HepG2 (cell line): ENCODE measurements around the gene PLIN3. TPM values are rescaled to one million over a fixed set of nuclear protein-coding genes. Genes with fewer than 3 reads are reported as not detected.
A peak's percentile ranks its signal among the peaks of the same experiment; 100 is the strongest.

Experiments
- ATAC-seq: fragments of 200-7000 bp; cut with Tn5 transposase; 3 replicates; pipeline ENCODE4 v1.9.1; 2020; ENCODE audit warnings: mild to moderate bottlenecking, moderate library complexity
- BruUV-seq: library from RNA; stranded (reverse); fragments of 400-500 nt; replicated peaks from 2 replicates; lab custom pipeline; 2021; lab: Mats Ljungman, UMichigan
- CTCF ChIA-PET: fragments of 300-600 bp; formaldehyde crosslinking; extraction: SDS; loops from one replicate; lab custom pipeline; 2021; ENCODE audit warnings: low total read pairs, inconsistent platforms, low intra/inter-chr PET ratio; lab: Yijun Ruan, JAX
- POLR2A ChIA-PET: fragments of 350-600 bp; sonication (Branson Sonifier 250); formaldehyde crosslinking; loops from one replicate; lab custom pipeline; 2020; ENCODE audit warnings: antibody characterized with exemption, inconsistent platforms; lab: Yijun Ruan, JAX
- DNase-seq: peaks from one replicate; pipeline ENCODE4 v3.0.0-alpha.2; 2015; ENCODE audit warnings: low spot score
- FAIRE-seq: peaks from 3 replicates; lab custom pipeline; 2011; peaks lifted over from hg19 to GRCh38; lab: Jason Lieb, UNC
- H2AFZ ChIP-seq: one replicate; pipeline ENCODE4 v1.6.1; 2011; ENCODE audit warnings: low read length, inconsistent platforms
- H3K27ac ChIP-seq: fragments of 300-600 bp; 3 replicates; pipeline ENCODE4 v1.8.0; 2011; ENCODE audit warnings: mixed run types, mild to moderate bottlenecking, mixed read lengths, low read length, inconsistent platforms; ENCODE audit not compliant: insufficient read depth; ENCODE audit errors: extremely low read length
- H3K27me3 ChIP-seq, 2 experiments: fragments of 200-600 bp in 1 of 2; 2 replicates in 1 of 2; 3 replicates in 1 of 2; pipeline versions ENCODE4 v1.6.0 to v1.8.0; 2011; ENCODE audit warnings: low read length in 2 of 2, mild to moderate bottlenecking in 2 of 2, moderate library complexity in 2 of 2, inconsistent platforms in 1 of 2; ENCODE audit not compliant: insufficient read depth in 2 of 2, control insufficient read depth in 1 of 2
- H3K36me3 ChIP-seq, 2 experiments: fragments of 200-600 bp in 1 of 2; replicated peaks in 1 of 2; 2 replicates in 1 of 2; 3 replicates in 1 of 2; pipeline versions ENCODE4 v1.5.1 to v1.8.0; 2011; ENCODE audit warnings: low read length in 2 of 2, inconsistent platforms in 1 of 2; ENCODE audit not compliant: insufficient read depth in 2 of 2, control insufficient read depth in 1 of 2
- H3K4me1 ChIP-seq: 2 replicates; pipeline ENCODE4 v1.5.1; 2012; ENCODE audit warnings: low read length, inconsistent platforms; ENCODE audit not compliant: insufficient read depth
- H3K4me2 ChIP-seq: 2 replicates; pipeline ENCODE4 v1.6.0; 2011; ENCODE audit warnings: low read depth, low read length, inconsistent platforms
- H3K4me3 ChIP-seq, 3 experiments: fragments of 200-600 bp in 1 of 3; sonication (generic), shearing (Covaris generic) in 1 of 3; replicated peaks in 1 of 3; 2 replicates each; pipeline ENCODE4 v1.5.1; 2011 to 2016; ENCODE audit warnings: low read length in 3 of 3, inconsistent platforms in 2 of 3, low read depth in 2 of 3, mild to moderate bottlenecking in 2 of 3, control low read depth in 1 of 3, mixed read lengths in 1 of 3; ENCODE audit not compliant: insufficient read depth in 1 of 3
- H3K79me2 ChIP-seq: one replicate; pipeline ENCODE4 v1.6.1; 2011; ENCODE audit warnings: low read length, inconsistent platforms; ENCODE audit not compliant: insufficient read depth
- H3K9ac ChIP-seq: 2 replicates; pipeline ENCODE4 v1.6.0; 2011; ENCODE audit warnings: mild to moderate bottlenecking, low read depth, low read length, inconsistent platforms; ENCODE audit not compliant: insufficient read depth
- H3K9me3 ChIP-seq: 2 replicates; pipeline ENCODE4 v1.5.1; 2012; ENCODE audit warnings: mild to moderate bottlenecking, low read length
- H4K20me1 ChIP-seq: 2 replicates; pipeline ENCODE4 v1.6.0; 2011; ENCODE audit warnings: inconsistent platforms, mild to moderate bottlenecking, low read length, moderate library complexity; ENCODE audit not compliant: insufficient read depth
- ATF6 ChIP-seq: sonication (generic); formaldehyde crosslinking; conservative IDR thresholded peaks from 2 replicates; pipeline ENCODE4 v1.4.0; 2020; ENCODE audit warnings: missing genetic modification reagents
- RBM39 ChIP-seq: fragments of 200-400 bp; formaldehyde crosslinking; IDR thresholded peaks from one replicate; pipeline ENCODE4 v1.6.1; 2018; ENCODE audit warnings: antibody characterized with exemption, mild to moderate bottlenecking, low read depth, low read length; ENCODE audit not compliant: poor library complexity, severe bottlenecking
- TCF12 ChIP-seq, 2 experiments: fragments of 450-650 bp in 1 of 2; sonication (generic) in 1 of 2; formaldehyde crosslinking in 1 of 2; IDR thresholded peaks; 2 replicates each; pipeline versions ENCODE4 v1.6.1 to v1.8.0; 2017 to 2022; ENCODE audit warnings: antibody characterized with exemption in 1 of 2, mild to moderate bottlenecking in 1 of 2, missing genetic modification reagents in 1 of 2, moderate library complexity in 1 of 2
- ZBTB33 ChIP-seq: sonication (generic); formaldehyde crosslinking; IDR thresholded peaks from 2 replicates; pipeline ENCODE4 v1.4.0; 2020; ENCODE audit warnings: missing genetic modification reagents
- WGBS: methylation state at CpG from one replicate; pipeline ENCODE4 v1.1.6; 2017; ENCODE audit warnings: low lambda C conversion rate; 5-methylcytosine and 5-hydroxymethylcytosine counted together
- in situ Hi-C: cut with HindIII; loops from 2 replicates; pipeline ENCODE4 v1.10.0; 2017; ENCODE audit warnings: low pct_unique_long_range_greater_than_20kb; ENCODE audit not compliant: extremely low pct_ligation_motif_present
- intact Hi-C: fragments of 100-400 bp; cut with micrococcal nuclease; formaldehyde crosslinking; loops from one replicate; pipeline ENCODE4 v1.10.0; 2022; ENCODE audit not compliant: unreplicated experiment
- polyA plus RNA-seq, 8 experiments: library from polyadenylated mRNA; depleted of rRNA in 3 of 8; stranded (reverse) in 7 of 8; unstranded in 1 of 8; fragments of >200 nt; fragmentation: Illumina TruSeq in 4 of 8; extraction: Trizol in 4 of 8; gene quantifications; 2 replicates each; pipeline versions ENCODE4 v1.2.1 to v1.2.3, GENCODE V29; 2011 to 2016; ENCODE audit warnings: low read depth in 4 of 8, missing spikeins in 1 of 8, mixed read lengths in 1 of 8; ENCODE audit not compliant: insufficient read depth in 1 of 8
- total RNA-seq, 5 experiments: library from RNA; depleted of rRNA; stranded (reverse); fragments of >200 nt; fragmentation: Illumina TruSeq; extraction: Trizol; gene quantifications; 2 replicates each; pipeline ENCODE4 v1.2.3, GENCODE V29; 2016; ENCODE audit warnings: low read depth in 1 of 5
- TF ChIP-seq, protein P1 (sequence below): sonication (generic); formaldehyde crosslinking; IDR thresholded peaks from 2 replicates; pipeline ENCODE4 v1.5.0; 2020; ENCODE audit warnings: missing genetic modification reagents

PLIN3 gene
- total and polyA plus RNA-seq, 2 of the 13 experiments (the other 11 are each of a cell fraction or from before 2014, with no cell fraction given), result 49.3 to 57.9 TPM

DNA sequence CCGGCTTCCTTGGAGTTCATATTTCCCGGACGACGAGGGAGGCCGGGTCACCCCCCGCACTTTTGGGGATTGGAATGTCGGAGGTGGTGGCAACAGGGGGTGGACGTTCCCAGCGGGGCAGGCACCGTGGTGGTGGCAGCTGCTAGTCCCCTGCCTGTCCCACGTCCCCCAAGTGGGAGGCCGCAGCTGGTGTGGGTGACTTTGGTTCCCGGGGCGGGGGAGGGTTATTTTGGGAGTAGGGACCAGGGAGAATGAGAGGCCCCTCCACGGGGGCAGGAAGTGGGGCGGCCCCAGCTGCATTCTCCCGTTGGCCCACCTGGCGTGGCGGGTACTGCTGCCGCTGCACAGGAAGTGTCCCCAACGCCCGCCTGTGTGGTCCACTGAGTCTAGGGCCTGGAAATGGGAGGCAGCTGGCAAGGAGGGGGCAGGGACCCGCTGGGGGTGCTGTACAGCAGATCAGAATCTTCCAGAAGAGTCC lies 11.1 kb upstream of the PLIN3 start:
- BruUV-seq, result no TSS peak
- H3K9me3 ChIP-seq, result no peaks in the 10 kb centered on the region
- ATAC-seq, result no peak; the same call in 1 of the 3 replicates
- no peak overlapping the region for H2AFZ ChIP-seq
- no peak for DNase-seq
- no peak for FAIRE-seq
- CTCF ChIA-PET, result no interaction called here
- H3K9ac ChIP-seq, result no peak overlapping the region
- WGBS, result 41% methylated on average over 21 of the region's 23 CpGs
- H3K4me2 ChIP-seq, result no peak overlapping the region
- TF ChIP-seq RBM39 (no peak), ZBTB33 (CRISPR knock-in tag) (peak; percentile 27; the same call in 1 of the 2 replicates)
- intact Hi-C loops (no loop called here), in situ Hi-C loops (loop anchor here (10.0 kb wide), 1 partner anchor 156 kb away; no protein-coding TSS in a partner anchor)
- no peak overlapping the region for H3K27ac ChIP-seq
- H3K36me3 ChIP-seq, result no peaks in the 10 kb centered on the region
- H3K79me2 ChIP-seq, result no peaks in the 10 kb centered on the region
- POLR2A ChIA-PET, result no interaction called here
- H4K20me1 ChIP-seq, result no peaks in the 10 kb centered on the region
- H3K4me3 ChIP-seq, result no peak overlapping the region; a peak in 1 of 6 replicates
- peaks cover 1 to 4% of the 10 kb centered on the region in 2 experiments; a peak in 3 of 5 replicates for H3K27me3 ChIP-seq
- H3K4me1 ChIP-seq, result peaks cover 17% of the 10 kb centered on the region; the same call in 1 of the 2 replicates

GRCh38 chr19:4877753-4878490 lies 10.5 kb upstream of the PLIN3 start:
- peaks cover 0 to 4% of the 10 kb centered on the region in 2 experiments; a peak in 1 of 5 replicates for H3K27me3 ChIP-seq
- H3K36me3 ChIP-seq, result no peaks in the 10 kb centered on the region
- H4K20me1 ChIP-seq, result no peaks in the 10 kb centered on the region
- DNase-seq (no peak), FAIRE-seq (no peak), ATAC-seq (peak; percentile 38)
- ChIA-PET POLR2A (no interaction called here), CTCF (no interaction called here)
- H2AFZ ChIP-seq, result no peak overlapping the region
- H3K4me2 ChIP-seq, result no peak overlapping the region
- H3K4me3 ChIP-seq, result no peak overlapping the region; a peak in 1 of 6 replicates
- no peaks in the 10 kb centered on the region for H3K9me3 ChIP-seq
- in situ Hi-C loops, result loop anchor here (10.0 kb wide), 1 partner anchor 157 kb away; no protein-coding TSS in a partner anchor
- H3K79me2 ChIP-seq, result no peaks in the 10 kb centered on the region
- peaks cover 22% of the 10 kb centered on the region; the same call in 1 of the 2 replicates for H3K4me1 ChIP-seq
- intact Hi-C loops, result no loop called here
- 41% methylated on average over 17 of the region's 30 CpGs for WGBS
- BruUV-seq, result no TSS peak
- no peak overlapping the region for H3K27ac ChIP-seq
- no peak overlapping the region for H3K9ac ChIP-seq
- TF ChIP-seq ATF6 (CRISPR knock-in tag) (no peak), TCF12 (IDR thresholded peaks at IDR 0.05) (no peak), TCF12 (CRISPR knock-in tag; IDR thresholded peaks at IDR 0.05) (no peak), ZBTB33 (CRISPR knock-in tag) (peak; percentile 92)
- TF ChIP-seq, protein P1, sequence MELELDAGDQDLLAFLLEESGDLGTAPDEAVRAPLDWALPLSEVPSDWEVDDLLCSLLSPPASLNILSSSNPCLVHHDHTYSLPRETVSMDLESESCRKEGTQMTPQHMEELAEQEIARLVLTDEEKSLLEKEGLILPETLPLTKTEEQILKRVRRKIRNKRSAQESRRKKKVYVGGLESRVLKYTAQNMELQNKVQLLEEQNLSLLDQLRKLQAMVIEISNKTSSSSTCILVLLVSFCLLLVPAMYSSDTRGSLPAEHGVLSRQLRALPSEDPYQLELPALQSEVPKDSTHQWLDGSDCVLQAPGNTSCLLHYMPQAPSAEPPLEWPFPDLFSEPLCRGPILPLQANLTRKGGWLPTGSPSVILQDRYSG, result no peak
